Lung (tissue), 16 donors: Measurements from ENCODE around the gene MUS81. TPM values are rescaled to one million over a fixed set of nuclear protein-coding genes. Genes with fewer than 3 reads are reported as not detected.

ENCODE experiments used
- ATAC-seq: fragments of 200-7000 bp; cut with Tn5 transposase; one replicate; pipeline ENCODE4 v1.9.1; 2020; ENCODE audit warnings: moderate number of reproducible peaks; ENCODE audit not compliant: insufficient read depth, low FRiP score
- DNase-seq, 3 donors: peaks; one replicate each; pipeline ENCODE4 v3.0.0-alpha.2; 2013 to 2017
- H3K27ac ChIP-seq, 2 donors: one replicate each; pipeline ENCODE4 v1.5.1; 2013; ENCODE audit warnings: mild to moderate bottlenecking in 2 of 2, moderate library complexity in 2 of 2, control low read depth in 1 of 2, inconsistent platforms in 1 of 2, low read depth in 1 of 2, low read length in 1 of 2
- H3K27me3 ChIP-seq, 3 donors: one replicate each; pipeline ENCODE4 v1.5.1; 2013; ENCODE audit warnings: low read length in 2 of 3; ENCODE audit not compliant: control insufficient read depth in 3 of 3, insufficient read depth in 3 of 3
- H3K36me3 ChIP-seq, 4 donors: one replicate each; pipeline ENCODE4 v1.5.1; 2013; ENCODE audit warnings: low read length in 4 of 4, mild to moderate bottlenecking in 1 of 4, moderate library complexity in 1 of 4; ENCODE audit not compliant: control insufficient read depth in 4 of 4, insufficient read depth in 4 of 4
- H3K4me1 ChIP-seq, 5 donors: one replicate each; pipeline ENCODE4 v1.5.1; 2013; ENCODE audit warnings: low read length in 5 of 5, mild to moderate bottlenecking in 2 of 5, moderate library complexity in 1 of 5; ENCODE audit not compliant: control insufficient read depth in 5 of 5, insufficient read depth in 5 of 5
- H3K4me3 ChIP-seq: one replicate; pipeline ENCODE4 v1.5.1; 2013; ENCODE audit warnings: mild to moderate bottlenecking, control low read depth, moderate library complexity
- H3K9ac ChIP-seq, 2 donors: one replicate each; pipeline ENCODE4 v1.5.1; 2013; ENCODE audit warnings: low read length in 2 of 2, control low read depth in 1 of 2; ENCODE audit not compliant: insufficient read depth in 1 of 2
- H3K9me3 ChIP-seq, 4 donors: one replicate each; pipeline ENCODE4 v1.5.1; 2013; ENCODE audit warnings: low read length in 3 of 4, mild to moderate bottlenecking in 1 of 4, moderate library complexity in 1 of 4; ENCODE audit not compliant: control insufficient read depth in 4 of 4, insufficient read depth in 3 of 4
- WGBS, 2 donors: extraction: QIAGEN DNeasy Blood & Tissue Kit; methylation state at CpG; one replicate each; pipeline ENCODE4 v1.1.7; 2013; 5-methylcytosine and 5-hydroxymethylcytosine counted together
- long read RNA-seq, 5 donors: transcript quantifications; one replicate each; lab custom pipeline, GENCODE V29; 2026
- polyA plus RNA-seq, 2 donors: library from polyadenylated mRNA; stranded (reverse); fragments of 200-250 nt; gene quantifications; one replicate each; pipeline ENCODE4 v1.2.1, GENCODE V29; 2013
- total RNA-seq, 2 donors: library from RNA; depleted of rRNA in 1 of 2; stranded (reverse); fragments of >200 nt in 1 of 2; gene quantifications; one replicate each; pipeline ENCODE4 v1.2.1, GENCODE V29; 2014 to 2021
- TF ChIP-seq, protein P1 (sequence below): IDR thresholded peaks from 2 replicates; pipeline ENCODE4 v1.5.1; 2012; ENCODE audit warnings: mild to moderate bottlenecking; ENCODE audit errors: control extremely low read depth, extremely low read depth
- donor health status: control.
- donor health status: control.
- donor health status: Bipolar disorder and iron deficiency.
- donor health status: healthy.
- donor health status: DM: yes; HTN: yes; CAD: no.

MUS81 gene, protein sequence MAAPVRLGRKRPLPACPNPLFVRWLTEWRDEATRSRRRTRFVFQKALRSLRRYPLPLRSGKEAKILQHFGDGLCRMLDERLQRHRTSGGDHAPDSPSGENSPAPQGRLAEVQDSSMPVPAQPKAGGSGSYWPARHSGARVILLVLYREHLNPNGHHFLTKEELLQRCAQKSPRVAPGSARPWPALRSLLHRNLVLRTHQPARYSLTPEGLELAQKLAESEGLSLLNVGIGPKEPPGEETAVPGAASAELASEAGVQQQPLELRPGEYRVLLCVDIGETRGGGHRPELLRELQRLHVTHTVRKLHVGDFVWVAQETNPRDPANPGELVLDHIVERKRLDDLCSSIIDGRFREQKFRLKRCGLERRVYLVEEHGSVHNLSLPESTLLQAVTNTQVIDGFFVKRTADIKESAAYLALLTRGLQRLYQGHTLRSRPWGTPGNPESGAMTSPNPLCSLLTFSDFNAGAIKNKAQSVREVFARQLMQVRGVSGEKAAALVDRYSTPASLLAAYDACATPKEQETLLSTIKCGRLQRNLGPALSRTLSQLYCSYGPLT
- total RNA-seq (10 to 100 TPM; 35.0 to 61.4 TPM), polyA plus RNA-seq (10 to 100 TPM; 46.2 to 62.2 TPM)
- long read RNA-seq, donor 1, transcript MUS81-201 (16 exons, 2,392 nt), result major isoform, 8 of 17 reads
- long read RNA-seq, donor 1, partial matches to known transcripts, result 5 of 17 reads
- long read RNA-seq, donor 1, other reads (novel, unspliced or antisense), result 0 of 17 reads
- long read RNA-seq, donor 2, partial matches to known transcripts, result 0 of 2 reads
- long read RNA-seq, donor 2, other reads (novel, unspliced or antisense), result 0 of 2 reads
- long read RNA-seq, donor 3, partial matches to known transcripts, result 0 of 2 reads
- long read RNA-seq, donor 3, other reads (novel, unspliced or antisense), result 0 of 2 reads
- long read RNA-seq, donor 4, partial matches to known transcripts, result 0 of 2 reads
- long read RNA-seq, donor 4, other reads (novel, unspliced or antisense), result 0 of 2 reads
- long read RNA-seq, donor 5, partial matches to known transcripts, result 20 of 24 reads
- long read RNA-seq, donor 5, other reads (novel, unspliced or antisense), result 0 of 24 reads

- peak within 1 kb of the TSS; percentile 85 for H3K4me3 ChIP-seq
- no peaks in the 10 kb centered on the region for H3K27me3 ChIP-seq
- 0 to 1% methylated on average over 72 to 78 of the region's 78 CpGs for WGBS, 2 donors
- H3K9ac ChIP-seq, result peak within 1 kb of the TSS; percentile 69 to 78
- peak; percentile 66 for ATAC-seq
- H3K36me3 ChIP-seq, result peaks cover 9 to 45% (median 31%) of the 10 kb centered on the region in 4 donors
- no peaks in the 10 kb centered on the region for H3K9me3 ChIP-seq
- DNase-seq, result peak; percentile 98 to 99 (median 99)
- peak within 1 kb of the TSS; percentile 96 to 98 for H3K27ac ChIP-seq
- TF ChIP-seq, protein P1, sequence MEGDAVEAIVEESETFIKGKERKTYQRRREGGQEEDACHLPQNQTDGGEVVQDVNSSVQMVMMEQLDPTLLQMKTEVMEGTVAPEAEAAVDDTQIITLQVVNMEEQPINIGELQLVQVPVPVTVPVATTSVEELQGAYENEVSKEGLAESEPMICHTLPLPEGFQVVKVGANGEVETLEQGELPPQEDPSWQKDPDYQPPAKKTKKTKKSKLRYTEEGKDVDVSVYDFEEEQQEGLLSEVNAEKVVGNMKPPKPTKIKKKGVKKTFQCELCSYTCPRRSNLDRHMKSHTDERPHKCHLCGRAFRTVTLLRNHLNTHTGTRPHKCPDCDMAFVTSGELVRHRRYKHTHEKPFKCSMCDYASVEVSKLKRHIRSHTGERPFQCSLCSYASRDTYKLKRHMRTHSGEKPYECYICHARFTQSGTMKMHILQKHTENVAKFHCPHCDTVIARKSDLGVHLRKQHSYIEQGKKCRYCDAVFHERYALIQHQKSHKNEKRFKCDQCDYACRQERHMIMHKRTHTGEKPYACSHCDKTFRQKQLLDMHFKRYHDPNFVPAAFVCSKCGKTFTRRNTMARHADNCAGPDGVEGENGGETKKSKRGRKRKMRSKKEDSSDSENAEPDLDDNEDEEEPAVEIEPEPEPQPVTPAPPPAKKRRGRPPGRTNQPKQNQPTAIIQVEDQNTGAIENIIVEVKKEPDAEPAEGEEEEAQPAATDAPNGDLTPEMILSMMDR, result peak; percentile 83
- peaks cover 0 to 41% (median 20%) of the 10 kb centered on the region in 5 donors for H3K4me1 ChIP-seq
Measured at GRCh38 chr11:65860278-65861164, at the start of gene MUS81. Gene MUS81, plus strand, starts transcription at chr11:65860433. Its CDS starts 321 bp downstream, at chr11:65860754.

- Histone ChIP-seq H3K27me3 (peaks cover 0 to 10% (median 3%) of the 10 kb centered on the region in 3 donors), H3K27ac (no peak overlapping the region), H3K36me3 (peaks cover 0 to 2% (median 0%) of the 10 kb centered on the region in 4 donors), H3K4me1 (peaks cover 0 to 3% (median 0%) of the 10 kb centered on the region in 5 donors), H3K9ac (no peak overlapping the region), H3K4me3 (no peak overlapping the region), H3K9me3 (no peaks in the 10 kb centered on the region)
- TF ChIP-seq, protein P1, result no peak
- DNase-seq, result no peak
- 61 to 79% methylated on average over 19 of the region's 19 CpGs for WGBS, 2 donors
- ATAC-seq, result no peak
Measured at GRCh38 chr11:65811764-65812475, 48.3 kb upstream of the MUS81 start.
